Sigmoid colon (tissue), 3 donors: Measurements from ENCODE around the gene N4BP2L1.

Source experiments
- CTCF ChIP-seq, 4 experiments: fragments of 450-650 bp in 3 of 4; fragments of 200-600 bp in 1 of 4; IDR thresholded peaks; one replicate each; pipeline ENCODE4 v1.5.1; 2016 to 2019; ENCODE audit warnings: antibody characterized with exemption in 4 of 4, mild to moderate bottlenecking in 3 of 4, moderate library complexity in 2 of 4
- POLR2A ChIP-seq, 2 donors: fragments of 450-650 bp; IDR thresholded peaks; one replicate each; pipeline ENCODE4 v1.6.1; 2016; ENCODE audit warnings: antibody characterized with exemption in 2 of 2, mild to moderate bottlenecking in 2 of 2, moderate library complexity in 2 of 2

GRCh38 chr13:32430018-32430747 lies 2.3 kb upstream of the N4BP2L1 start:
- TF ChIP-seq CTCF (IDR thresholded peaks at IDR 0.05) (no peak), POLR2A (IDR thresholded peaks at IDR 0.05) (no peak)
